ENCODE data around the gene AIDA. TPM values are rescaled to one million over a fixed set of nuclear protein-coding genes. Genes with fewer than 3 reads are reported as not detected.

The AIDA gene
- total RNA-seq, 4 donors from 2014 or later, result 79.3 to 119 (median 108) TPM

DNA sequence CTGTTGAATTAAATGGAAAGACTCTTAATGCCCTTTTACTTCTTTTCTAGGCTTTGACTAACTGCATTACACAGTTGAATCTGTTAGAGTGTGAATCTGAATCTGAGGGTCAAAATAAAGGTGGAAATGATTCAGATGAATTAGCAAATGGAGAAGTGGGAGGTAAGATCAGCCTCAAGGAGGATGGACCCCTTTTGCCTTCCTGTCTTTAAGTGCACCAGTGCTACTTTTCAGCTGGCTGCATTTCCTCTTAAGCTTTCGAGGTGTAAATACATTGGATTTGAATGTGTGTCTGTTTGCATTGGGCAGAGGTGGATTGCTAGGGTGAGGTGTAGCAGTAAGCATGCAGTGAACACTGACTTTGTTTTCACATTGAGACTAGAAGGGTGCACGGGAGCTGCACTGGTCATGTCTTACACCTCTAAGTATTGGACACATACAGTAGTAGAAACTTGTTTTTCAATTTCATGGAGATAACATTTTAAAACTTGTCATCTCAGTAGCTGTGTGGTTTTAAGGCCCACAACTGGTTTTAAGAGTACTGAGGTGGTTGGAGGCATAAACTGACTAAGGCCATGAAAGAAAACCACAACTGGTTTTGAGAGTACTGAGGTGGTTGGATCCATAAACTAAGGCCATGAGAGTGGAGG is 59.0 kb downstream of the AIDA start:
- H3K27ac ChIP-seq, result no peak overlapping the region
- no peak for TF ChIP-seq POLR2AphosphoS5 (IDR thresholded peaks at IDR 0.05)
- TF ChIP-seq POLR2A (IDR thresholded peaks at IDR 0.05), result no peak
- no peak for TF ChIP-seq EP300 (IDR thresholded peaks at IDR 0.05)
- TF ChIP-seq, protein P1, sequence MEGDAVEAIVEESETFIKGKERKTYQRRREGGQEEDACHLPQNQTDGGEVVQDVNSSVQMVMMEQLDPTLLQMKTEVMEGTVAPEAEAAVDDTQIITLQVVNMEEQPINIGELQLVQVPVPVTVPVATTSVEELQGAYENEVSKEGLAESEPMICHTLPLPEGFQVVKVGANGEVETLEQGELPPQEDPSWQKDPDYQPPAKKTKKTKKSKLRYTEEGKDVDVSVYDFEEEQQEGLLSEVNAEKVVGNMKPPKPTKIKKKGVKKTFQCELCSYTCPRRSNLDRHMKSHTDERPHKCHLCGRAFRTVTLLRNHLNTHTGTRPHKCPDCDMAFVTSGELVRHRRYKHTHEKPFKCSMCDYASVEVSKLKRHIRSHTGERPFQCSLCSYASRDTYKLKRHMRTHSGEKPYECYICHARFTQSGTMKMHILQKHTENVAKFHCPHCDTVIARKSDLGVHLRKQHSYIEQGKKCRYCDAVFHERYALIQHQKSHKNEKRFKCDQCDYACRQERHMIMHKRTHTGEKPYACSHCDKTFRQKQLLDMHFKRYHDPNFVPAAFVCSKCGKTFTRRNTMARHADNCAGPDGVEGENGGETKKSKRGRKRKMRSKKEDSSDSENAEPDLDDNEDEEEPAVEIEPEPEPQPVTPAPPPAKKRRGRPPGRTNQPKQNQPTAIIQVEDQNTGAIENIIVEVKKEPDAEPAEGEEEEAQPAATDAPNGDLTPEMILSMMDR (IDR thresholded peaks at IDR 0.05), result no peak
- no peaks in the 10 kb centered on the region for H3K4me1 ChIP-seq
- no peaks in the 10 kb centered on the region for H3K27me3 ChIP-seq
- H3K36me3 ChIP-seq, result peaks cover 38 to 96% of the 10 kb centered on the region in 2 donors
- H3K9me3 ChIP-seq, result no peaks in the 10 kb centered on the region
- WGBS, 2 donors (ENCODE audit: low coverage in 1 of 2), result 86 to 100% methylated on average over 2 of the region's 2 CpGs
- H3K4me3 ChIP-seq, result no peak overlapping the region
- ATAC-seq, result no peak

DNA sequence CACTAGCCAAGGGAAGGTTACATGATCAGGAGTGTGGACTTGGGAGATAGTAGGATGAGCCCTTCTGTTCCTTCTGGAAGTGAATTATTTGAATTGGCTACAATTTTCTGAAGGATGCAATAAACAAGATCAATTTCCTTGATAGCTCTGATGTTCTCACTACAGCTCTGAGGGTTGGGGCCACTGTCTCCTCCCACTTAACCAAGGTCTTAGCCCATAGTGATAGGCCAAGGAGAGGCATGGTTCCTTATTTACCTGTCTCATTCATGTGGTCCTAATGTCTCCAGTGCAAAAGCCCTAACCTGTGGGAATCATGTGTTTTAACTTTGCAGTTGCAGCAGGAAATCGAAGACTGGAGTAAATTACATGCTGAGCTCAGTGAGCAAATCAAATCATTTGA is 59.6 kb downstream of the AIDA start:
- peaks cover 33 to 95% of the 10 kb centered on the region in 2 donors for H3K36me3 ChIP-seq
- no peak for ATAC-seq
- TF ChIP-seq POLR2AphosphoS5 (IDR thresholded peaks at IDR 0.05) (no peak), EP300 (IDR thresholded peaks at IDR 0.05) (no peak), POLR2A (IDR thresholded peaks at IDR 0.05) (no peak)
- TF ChIP-seq, protein P1 (IDR thresholded peaks at IDR 0.05), result no peak
- no peak overlapping the region for H3K27ac ChIP-seq
- 94 to 100% methylated on average over 1 of the region's 1 CpG for WGBS, 2 donors (ENCODE audit: low coverage in 1 of 2)
- H3K4me1 ChIP-seq, result no peaks in the 10 kb centered on the region
- H3K9me3 ChIP-seq, result no peaks in the 10 kb centered on the region
- H3K4me3 ChIP-seq, result no peak overlapping the region
- H3K27me3 ChIP-seq, result no peaks in the 10 kb centered on the region

DNA sequence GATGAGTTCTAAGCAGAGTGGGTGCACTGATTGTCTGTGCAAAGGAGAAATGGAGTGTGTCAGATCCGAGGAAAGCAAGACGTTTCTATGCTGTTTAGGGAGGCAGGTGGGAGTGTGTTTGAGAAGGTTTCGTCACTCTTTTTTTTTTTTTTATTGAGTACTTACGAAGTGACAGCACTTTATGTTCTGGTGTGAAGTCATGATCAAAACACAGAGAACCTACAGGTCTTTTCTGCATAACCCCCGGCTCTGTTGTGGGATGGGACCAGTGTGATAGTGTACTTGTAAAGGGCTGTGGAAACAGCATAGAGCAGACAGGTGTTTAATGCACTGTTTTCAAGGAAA is 67.7 kb downstream of the AIDA start:
- peak overlapping the region; percentile 64 to 82 for H3K4me3 ChIP-seq
- no peaks in the 10 kb centered on the region for H3K27me3 ChIP-seq
- H3K36me3 ChIP-seq, result peaks cover 0 to 29% of the 10 kb centered on the region in 2 donors
- peak overlapping the region; percentile 92 to 98 (median 94) for H3K27ac ChIP-seq
- H3K4me1 ChIP-seq, result peaks cover 0 to 18% (median 5%) of the 10 kb centered on the region in 3 donors
- TF ChIP-seq, protein P1 (IDR thresholded peaks at IDR 0.05), result no peak
- TF ChIP-seq POLR2A (IDR thresholded peaks at IDR 0.05) (no peak), EP300 (IDR thresholded peaks at IDR 0.05) (no peak), POLR2AphosphoS5 (IDR thresholded peaks at IDR 0.05) (no peak)
- no peaks in the 10 kb centered on the region for H3K9me3 ChIP-seq
- no peak for ATAC-seq
- 0 to 1% methylated on average over 5 of the region's 5 CpGs for WGBS, 2 donors (ENCODE audit: low coverage in 1 of 2)

DNA sequence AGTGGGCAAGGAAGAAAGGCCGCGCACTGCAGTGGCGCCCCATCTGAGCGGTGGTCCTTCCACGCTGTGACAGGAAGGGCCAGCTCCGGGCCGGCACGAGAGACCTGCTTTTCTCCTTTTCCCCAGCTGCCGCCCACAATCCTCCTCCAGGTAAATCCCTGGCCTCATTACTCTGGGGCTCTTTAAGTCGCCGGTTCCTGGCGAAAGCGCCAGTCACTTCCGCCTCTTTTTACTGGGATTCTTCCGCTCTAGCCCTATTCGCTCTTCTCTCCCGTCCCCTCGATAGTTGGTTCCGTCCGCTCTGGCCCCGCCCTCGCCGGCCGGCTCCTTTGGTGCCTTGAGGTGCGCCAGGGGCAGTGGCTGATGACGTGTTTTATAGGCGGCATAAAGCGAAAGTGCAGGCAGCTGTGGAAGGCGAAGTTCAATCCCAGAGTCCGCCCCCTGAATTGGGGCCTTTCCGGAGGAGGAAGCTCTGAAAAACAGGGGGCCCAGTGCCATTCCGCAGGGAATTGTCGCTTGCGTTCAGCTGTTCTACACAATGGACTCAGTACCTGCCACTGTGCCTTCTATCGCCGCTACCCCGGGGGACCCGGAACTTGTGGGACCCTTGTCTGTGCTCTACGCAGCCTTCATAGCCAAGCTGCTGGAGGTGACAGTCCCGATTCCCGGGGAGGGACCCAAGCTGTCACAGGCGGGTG is 68.2 kb downstream of the AIDA start:
- Histone ChIP-seq H3K27me3 (no peaks in the 10 kb centered on the region), H3K27ac (peak overlapping the region; percentile 92 to 98 (median 94)), H3K9me3 (no peaks in the 10 kb centered on the region), H3K36me3 (peaks cover 0 to 27% of the 10 kb centered on the region in 2 donors), H3K4me3 (peak overlapping the region; percentile 64 to 82), H3K4me1 (peaks cover 0 to 18% (median 5%) of the 10 kb centered on the region in 3 donors)
- ATAC-seq, result peak; percentile 100
- WGBS, 2 donors (ENCODE audit: low coverage in 1 of 2), result 0 to 2% methylated on average over 6 to 16 of the region's 42 CpGs
- TF ChIP-seq, protein P1 (IDR thresholded peaks at IDR 0.05), result peak in 2 of 4 experiments; percentile 5 to 15
- TF ChIP-seq EP300 (IDR thresholded peaks at IDR 0.05) (no peak), POLR2AphosphoS5 (IDR thresholded peaks at IDR 0.05) (peak; percentile 90), POLR2A (IDR thresholded peaks at IDR 0.05) (peak; percentile 50 to 71)

DNA sequence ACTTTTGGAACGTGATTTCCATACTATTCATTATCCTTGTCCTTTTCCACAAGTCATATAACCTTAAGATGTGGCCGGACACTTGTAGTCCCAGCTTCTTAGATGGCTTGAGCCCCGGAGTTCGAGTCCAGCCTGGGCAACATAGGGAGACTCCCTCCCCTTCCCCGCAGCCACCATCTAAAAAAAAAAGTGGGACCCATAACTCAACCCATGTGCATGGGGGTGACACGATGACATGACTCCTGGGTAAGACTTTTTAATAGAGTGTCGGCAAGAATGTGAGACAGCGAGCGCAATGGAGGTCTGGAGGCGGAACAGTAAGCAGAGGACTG is 68.7 kb downstream of the AIDA start:
- WGBS, 2 donors (ENCODE audit: low coverage in 1 of 2), result 7% methylated on average over 9 of the region's 10 CpGs; no CpG with 5 or more reads in 1 of the 2 donors

More for the DNA sequence above, 68.7 kb downstream of the AIDA start:
- Histone ChIP-seq H3K4me3 (peak overlapping the region; percentile 64 to 82), H3K36me3 (peaks cover 0 to 28% of the 10 kb centered on the region in 2 donors), H3K9me3 (no peaks in the 10 kb centered on the region), H3K27ac (peak overlapping the region; percentile 92 to 98 (median 94)), H3K27me3 (no peaks in the 10 kb centered on the region), H3K4me1 (peaks cover 0 to 18% (median 5%) of the 10 kb centered on the region in 3 donors)
- no peak for TF ChIP-seq EP300 (IDR thresholded peaks at IDR 0.05)
- no peak for ATAC-seq

Measured in gastroesophageal sphincter (tissue), 4 donors.